Eye (tissue), 1 donor: ENCODE data around the gene RHBDD2.
"Not testable (repeated sequence)": the region's sequence is repeated elsewhere in the genome, so short reads cannot be mapped to it uniquely, and the experiment has no call there.

Source experiments
- DNase-seq: peaks from one replicate; pipeline ENCODE4 v3.0.0-alpha.2; 2015

The RHBDD2 gene

GRCh38 chr7:75889223-75889825, 10.5 kb downstream of the RHBDD2 start:
- no peak for DNase-seq

- peak; percentile 65 for DNase-seq
Observed at GRCh38 chr7:75889826-75890225, 11.0 kb downstream of the RHBDD2 start.

- DNase-seq: not testable (repeated sequence)
Observed at GRCh38 chr7:75891237-75891636, 12.4 kb downstream of the RHBDD2 start.

- no peak for DNase-seq
Observed at GRCh38 chr7:75891815-75892411, 13.1 kb downstream of the RHBDD2 start.

GRCh38 chr7:75892634-75893272, 13.9 kb downstream of the RHBDD2 start:
- no peak for DNase-seq

- DNase-seq: no peak
Observed at GRCh38 chr7:75896803-75897327, 18.0 kb downstream of the RHBDD2 start.

- no peak for DNase-seq
Observed at GRCh38 chr7:75900617-75901315, 21.9 kb downstream of the RHBDD2 start.

GRCh38 chr7:75905785-75906604, 27.2 kb downstream of the RHBDD2 start:
- DNase-seq: peak; percentile 86

- no peak for DNase-seq
Observed at GRCh38 chr7:75906991-75907667, 28.3 kb downstream of the RHBDD2 start.

GRCh38 chr7:75907668-75908039, 28.8 kb downstream of the RHBDD2 start:
- not testable (repeated sequence) for DNase-seq

- DNase-seq: no peak
Observed at GRCh38 chr7:75909521-75910132, 30.8 kb downstream of the RHBDD2 start.

GRCh38 chr7:75911186-75911585, 32.4 kb downstream of the RHBDD2 start:
- DNase-seq: not testable (repeated sequence)

- DNase-seq: no peak
Observed at GRCh38 chr7:75913437-75913836, 34.6 kb downstream of the RHBDD2 start.

- no peak for DNase-seq
Observed at GRCh38 chr7:75914169-75914654, 35.4 kb downstream of the RHBDD2 start.

- DNase-seq: peak; percentile 97
Observed at GRCh38 chr7:75914655-75915415, 36.0 kb downstream of the RHBDD2 start, which contains the start of gene POR. POR (plus strand) TSS chr7:75915155; CDS start chr7:75954002, 38,847 bp downstream.

- DNase-seq: peak; percentile 45
Observed at GRCh38 chr7:75915416-75916156, 36.8 kb downstream of the RHBDD2 start.

GRCh38 chr7:75916259-75916658, 37.4 kb downstream of the RHBDD2 start:
- DNase-seq: no peak

GRCh38 chr7:75916685-75917634, 38.1 kb downstream of the RHBDD2 start:
- no peak for DNase-seq
